ENCODE data around the gene SP2. TPM values are rescaled to one million over a fixed set of nuclear protein-coding genes. Genes with fewer than 3 reads are reported as not detected.

SP2 gene
- total RNA-seq, 4 donors from 2014 or later: 4.0 to 9.9 (median 9.2) TPM

DNA sequence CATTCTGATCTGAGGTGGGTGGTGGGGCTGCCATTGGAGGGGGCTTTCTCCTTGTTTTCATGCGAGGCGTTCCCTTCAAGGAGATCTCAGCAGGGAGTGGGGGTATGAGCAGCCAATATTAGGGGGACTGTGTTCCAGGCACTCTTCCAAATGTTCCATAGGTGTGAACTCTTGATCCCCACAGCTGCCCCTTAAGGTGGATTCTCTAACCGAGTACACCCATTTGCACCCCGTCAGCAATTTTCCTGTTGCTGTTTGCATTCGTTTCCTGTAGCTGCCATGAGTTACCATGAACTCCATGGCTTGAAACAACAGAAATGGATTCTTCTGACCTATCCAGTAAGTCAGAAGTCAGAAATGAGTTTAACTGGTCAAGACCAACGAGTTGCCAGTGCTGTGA lies 65.4 kb downstream of the SP2 start:
- Histone ChIP-seq H3K4me1 (peaks cover 17 to 54% (median 19%) of the 10 kb centered on the region in 3 donors), H3K27me3 (no peaks in the 10 kb centered on the region), H3K9me3 (no peaks in the 10 kb centered on the region), H3K27ac (no peak overlapping the region), H3K4me3 (no peak overlapping the region), H3K36me3 (no peaks in the 10 kb centered on the region)
- no peak for DNase-seq
- intact Hi-C loops (cut with DNase I): no loop called here
- TF ChIP-seq POLR2A (IDR thresholded peaks at IDR 0.05): no peak
- TF ChIP-seq, protein P1, sequence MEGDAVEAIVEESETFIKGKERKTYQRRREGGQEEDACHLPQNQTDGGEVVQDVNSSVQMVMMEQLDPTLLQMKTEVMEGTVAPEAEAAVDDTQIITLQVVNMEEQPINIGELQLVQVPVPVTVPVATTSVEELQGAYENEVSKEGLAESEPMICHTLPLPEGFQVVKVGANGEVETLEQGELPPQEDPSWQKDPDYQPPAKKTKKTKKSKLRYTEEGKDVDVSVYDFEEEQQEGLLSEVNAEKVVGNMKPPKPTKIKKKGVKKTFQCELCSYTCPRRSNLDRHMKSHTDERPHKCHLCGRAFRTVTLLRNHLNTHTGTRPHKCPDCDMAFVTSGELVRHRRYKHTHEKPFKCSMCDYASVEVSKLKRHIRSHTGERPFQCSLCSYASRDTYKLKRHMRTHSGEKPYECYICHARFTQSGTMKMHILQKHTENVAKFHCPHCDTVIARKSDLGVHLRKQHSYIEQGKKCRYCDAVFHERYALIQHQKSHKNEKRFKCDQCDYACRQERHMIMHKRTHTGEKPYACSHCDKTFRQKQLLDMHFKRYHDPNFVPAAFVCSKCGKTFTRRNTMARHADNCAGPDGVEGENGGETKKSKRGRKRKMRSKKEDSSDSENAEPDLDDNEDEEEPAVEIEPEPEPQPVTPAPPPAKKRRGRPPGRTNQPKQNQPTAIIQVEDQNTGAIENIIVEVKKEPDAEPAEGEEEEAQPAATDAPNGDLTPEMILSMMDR (IDR thresholded peaks at IDR 0.05): no peak
- WGBS, 2 donors: 73 to 79% methylated on average over 5 to 6 of the region's 6 CpGs

- no peaks in the 10 kb centered on the region for H3K36me3 ChIP-seq
- H3K27me3 ChIP-seq: no peaks in the 10 kb centered on the region
- TF ChIP-seq POLR2A (IDR thresholded peaks at IDR 0.05): no peak
- TF ChIP-seq, protein P1 (IDR thresholded peaks at IDR 0.05): no peak
- intact Hi-C loops (cut with DNase I): no loop called here
- no peak overlapping the region for H3K27ac ChIP-seq
- WGBS, 2 donors: 64 to 89% methylated on average over 2 to 3 of the region's 3 CpGs
- peaks cover 15 to 54% (median 15%) of the 10 kb centered on the region in 3 donors for H3K4me1 ChIP-seq
- H3K4me3 ChIP-seq: no peak overlapping the region
- DNase-seq: no peak
- H3K9me3 ChIP-seq: no peaks in the 10 kb centered on the region
Measured at GRCh38 chr17:47962901-47963300, 66.9 kb downstream of the SP2 start.

- H3K27ac ChIP-seq: no peak overlapping the region
- intact Hi-C loops (cut with DNase I): no loop called here
- peaks cover 10 to 43% (median 14%) of the 10 kb centered on the region in 3 donors for H3K4me1 ChIP-seq
- H3K4me3 ChIP-seq: no peak overlapping the region
- no peaks in the 10 kb centered on the region for H3K9me3 ChIP-seq
- H3K27me3 ChIP-seq: no peaks in the 10 kb centered on the region
- no peak for DNase-seq
- 92 to 94% methylated on average over 5 of the region's 5 CpGs for WGBS, 2 donors
- no peaks in the 10 kb centered on the region for H3K36me3 ChIP-seq
- no peak for TF ChIP-seq POLR2A (IDR thresholded peaks at IDR 0.05)
Measured at GRCh38 chr17:47964856-47965255, 68.8 kb downstream of the SP2 start.

DNA sequence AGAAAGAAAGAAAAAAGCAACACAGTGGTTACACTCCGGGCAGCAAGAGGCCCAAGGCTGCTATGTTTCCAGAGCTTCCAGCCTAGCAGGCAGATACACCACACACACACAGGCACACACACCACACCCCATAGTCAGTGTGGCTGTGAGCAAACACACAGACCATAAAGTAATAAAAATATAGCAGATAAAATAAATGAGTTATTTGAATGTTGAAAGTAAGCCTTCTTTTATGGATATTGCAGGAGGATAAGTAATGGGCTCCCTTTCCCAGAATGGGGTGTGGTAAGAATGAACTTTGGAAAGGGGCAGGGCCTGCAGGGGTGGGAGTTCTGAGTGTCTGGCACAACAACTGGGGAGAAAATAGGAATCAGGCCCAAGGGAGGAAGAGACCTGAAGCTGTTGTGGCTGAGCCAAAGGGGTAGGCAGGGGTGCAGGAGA lies 70.1 kb downstream of the SP2 start:
- intact Hi-C loops (cut with DNase I): no loop called here
- 27 to 60% methylated on average over 1 of the region's 1 CpG for WGBS, 2 donors
- DNase-seq: no peak
- no peaks in the 10 kb centered on the region for H3K27me3 ChIP-seq
- no peaks in the 10 kb centered on the region for H3K9me3 ChIP-seq
- H3K4me3 ChIP-seq: no peak overlapping the region
- TF ChIP-seq, protein P1 (IDR thresholded peaks at IDR 0.05): no peak
- no peak for TF ChIP-seq POLR2A (IDR thresholded peaks at IDR 0.05)
- H3K36me3 ChIP-seq: no peaks in the 10 kb centered on the region
- peaks cover 10 to 43% (median 17%) of the 10 kb centered on the region in 3 donors for H3K4me1 ChIP-seq
- peak overlapping the region in 3 of 4 donors; percentile 30 to 67 (median 38) for H3K27ac ChIP-seq

DNA sequence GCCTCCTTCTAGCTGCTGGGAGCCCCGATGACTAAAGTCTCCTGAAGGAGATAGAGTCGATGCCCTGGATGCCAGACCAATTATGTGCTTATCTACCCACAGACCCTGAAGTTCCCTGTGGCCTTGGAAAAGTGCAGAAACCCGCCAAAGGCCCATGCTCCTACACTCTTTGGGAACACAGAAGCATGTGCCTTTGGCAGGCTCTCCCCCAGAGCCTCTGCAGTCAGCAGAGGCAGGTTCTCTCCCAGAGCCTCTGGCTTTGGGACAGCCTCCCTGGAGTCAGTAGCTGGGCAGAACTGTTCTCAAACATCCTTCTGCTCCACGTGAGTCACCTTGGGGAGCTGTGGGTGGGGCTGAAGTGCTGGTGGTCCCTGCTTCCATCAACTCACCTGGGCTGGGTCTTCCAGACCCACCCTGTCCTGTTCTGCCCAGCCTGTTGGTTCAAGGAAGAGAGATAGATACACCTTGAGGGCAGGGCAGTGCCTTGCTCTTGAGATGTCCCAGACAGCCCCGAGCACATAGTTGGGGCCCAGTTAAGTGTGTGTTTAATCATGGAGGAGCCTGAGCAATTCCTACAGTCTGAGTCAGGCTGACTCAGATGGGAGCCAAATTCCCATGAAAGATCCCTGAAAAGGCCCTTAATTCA lies 71.7 kb downstream of the SP2 start:
- intact Hi-C loops (cut with DNase I): no loop called here
- DNase-seq: no peak
- Histone ChIP-seq H3K9me3 (no peaks in the 10 kb centered on the region), H3K4me3 (no peak overlapping the region), H3K27ac (peak overlapping the region; percentile 17 to 67 (median 50)), H3K27me3 (no peaks in the 10 kb centered on the region), H3K36me3 (no peaks in the 10 kb centered on the region), H3K4me1 (peaks cover 17 to 59% (median 25%) of the 10 kb centered on the region in 3 donors)
- TF ChIP-seq, protein P1 (IDR thresholded peaks at IDR 0.05): no peak
- no peak for TF ChIP-seq POLR2A (IDR thresholded peaks at IDR 0.05)
- 35 to 36% methylated on average over 2 to 3 of the region's 5 CpGs for WGBS, 2 donors

Data from esophagus squamous epithelium (tissue), 5 donors.